Measurements from ENCODE around the gene STK32C. TPM values are rescaled to one million over a fixed set of nuclear protein-coding genes. Genes with fewer than 3 reads are reported as not detected.
A peak's percentile ranks its signal among the peaks of the same experiment; 100 is the strongest.
"Not testable (repeated sequence)": the region's sequence is repeated elsewhere in the genome, so short reads cannot be mapped to it uniquely, and the experiment has no call there.

STK32C gene
- total and polyA plus RNA-seq, 2 of the 4 experiments (the other 2 are of a cell fraction): 5.0 to 8.3 TPM

GRCh38 chr10:132317477-132317876, 9.7 kb upstream of the STK32C start:
- H3K4ac ChIP-seq (ENCODE audit: low read depth, low read length); in situ Hi-C loops (cut with MboI; ENCODE audit: low sequenced_read_pairs); H3K4me3 ChIP-seq (ENCODE audit: insufficient read depth, low read depth, low read length); H3K23ac ChIP-seq (ENCODE audit: low read depth, low read length); BruUV-seq (replicated peaks); H2AK9ac ChIP-seq (replicated peaks; ENCODE audit: low read depth, low read length, poor library complexity); ATAC-seq (ENCODE audit: low read depth); H2AFZ ChIP-seq (replicated peaks; ENCODE audit: low read length, poor library complexity); H4K8ac ChIP-seq (ENCODE audit: low read depth in 2 of 2, low read length in 2 of 2); CTCF ChIA-PET; H2BK5ac ChIP-seq (ENCODE audit: low read depth, low read length, poor library complexity, severe bottlenecking); H3K4me2 ChIP-seq (ENCODE audit: low read depth, low read length); H3K9ac ChIP-seq (ENCODE audit: low read depth, low read length); H2BK20ac ChIP-seq (ENCODE audit: low read depth, low read length); DNase-seq; H3K36me3 ChIP-seq (ENCODE audit: control insufficient read depth, insufficient read depth, low read length); H3K18ac ChIP-seq (ENCODE audit: low read depth, low read length); H2BK15ac ChIP-seq (ENCODE audit: low read depth, low read length); POLR2A ChIA-PET (ENCODE audit: unreplicated experiment); H4K20me1 ChIP-seq (ENCODE audit: insufficient read depth, low read length); H4K5ac ChIP-seq (ENCODE audit: low read depth, low read length); H3K9me3 ChIP-seq (ENCODE audit: control insufficient read depth, insufficient read depth, low read length); H3K56ac ChIP-seq (ENCODE audit: extremely low read depth, insufficient read depth, low read length); H4K91ac ChIP-seq (ENCODE audit: insufficient read depth, low read depth, low read length); intact Hi-C loops (cut with micrococcal nuclease); H3K27me3 ChIP-seq (ENCODE audit: control insufficient read depth, insufficient read depth, low read length); H2BK120ac ChIP-seq (ENCODE audit: low read depth, low read length); H3K27ac ChIP-seq (ENCODE audit: insufficient read depth, low read length); H3K14ac ChIP-seq (replicated peaks; ENCODE audit: low read depth, low read length); dilution Hi-C loops (cut with HindIII; ENCODE audit: low sequenced_read_pairs, unreplicated experiment): not testable (repeated sequence)
- H3K79me1 ChIP-seq (ENCODE audit: low read depth in 1 of 2, low read length in 2 of 2): peaks cover 0 to 13% of the 10 kb centered on the region in 2 experiments; a peak in 3 of 4 replicates
- 0 out of 2 replicates have a peak overlapping the region, but pooled peaks have one; percentile 17 for H2AK5ac ChIP-seq (ENCODE audit: low read depth, low read length)
- 100% methylated on average over 2 of the region's 6 CpGs; no CpG with 5 or more reads in 1 of the 2 experiments for WGBS, 2 experiments (ENCODE audit: extremely low coverage in 2 of 2, insufficient read length in 1 of 2)
- H3K4me1 ChIP-seq (ENCODE audit: control insufficient read depth, insufficient read depth, low read length): peaks cover 12% of the 10 kb centered on the region
- H3K9me1 ChIP-seq (ENCODE audit: insufficient read depth, low read length): peaks cover 13% of the 10 kb centered on the region
